GM12872 (cell line): Measurements from ENCODE around the gene PLG.
"Not testable (repeated sequence)": the region's sequence is repeated elsewhere in the genome, so short reads cannot be mapped to it uniquely, and the experiment has no call there.

Experiments used
- CTCF ChIP-seq: IDR thresholded peaks from 3 replicates; pipeline ENCODE4 v1.5.1; 2011; ENCODE audit warnings: low read depth, mild to moderate bottlenecking, low read length, moderate library complexity; ENCODE audit not compliant: insufficient read depth

PLG gene

GRCh38 chr6:160701918-160702680 lies at the start of gene PLG:
Gene PLG (plus strand): TSS chr6:160702244. CDS start chr6:160702305, 61 bp downstream.
- TF ChIP-seq CTCF = not testable (repeated sequence)

- no peak for TF ChIP-seq CTCF
Observed at GRCh38 chr6:160659562-160659961, 42.5 kb upstream of the PLG start.

- TF ChIP-seq CTCF = no peak
Observed at GRCh38 chr6:160661216-160661615, 40.8 kb upstream of the PLG start.

GRCh38 chr6:160662429-160662828 lies 39.6 kb upstream of the PLG start:
- no peak for TF ChIP-seq CTCF

GRCh38 chr6:160662842-160663241 lies 39.2 kb upstream of the PLG start:
- no peak for TF ChIP-seq CTCF

- TF ChIP-seq CTCF = not testable (repeated sequence)
Observed at GRCh38 chr6:160664198-160664597, 37.8 kb upstream of the PLG start, which contains the start of gene LPA. Gene LPA (minus strand): TSS chr6:160664275. CDS start chr6:160664214, 61 bp downstream.

GRCh38 chr6:160667639-160668481 lies 34.2 kb upstream of the PLG start:
- TF ChIP-seq CTCF = peak; percentile 76
